ENCODE results near the gene AGPAT4.
A peak's percentile ranks its signal among the peaks of the same experiment; 100 is the strongest.

Gene AGPAT4

DNA sequence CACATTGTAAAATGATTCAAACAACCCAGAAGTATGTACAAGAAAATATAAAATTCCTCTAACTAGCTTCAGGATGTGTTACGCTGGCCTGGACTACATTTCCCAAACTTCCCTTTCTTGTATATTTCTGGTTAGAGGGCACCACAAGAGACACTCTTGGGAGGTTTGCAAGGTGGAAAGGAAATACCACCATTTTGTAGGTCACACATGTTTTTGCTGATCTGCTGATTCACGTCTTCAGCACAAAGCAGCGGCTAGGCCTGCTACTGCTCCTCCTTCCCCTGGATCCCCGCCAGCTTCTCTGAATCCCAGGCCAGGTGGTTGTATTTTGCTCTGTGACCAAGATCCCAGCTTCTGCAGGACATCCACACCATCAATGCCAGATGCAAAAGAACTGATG lies 104.2 kb downstream of the AGPAT4 start:
- DNase-seq (ENCODE audit: low read depth) = peak; percentile 69
- no peak overlapping the region for H3K4me3 ChIP-seq (ENCODE audit: low read length)
- TF ChIP-seq, protein P1, sequence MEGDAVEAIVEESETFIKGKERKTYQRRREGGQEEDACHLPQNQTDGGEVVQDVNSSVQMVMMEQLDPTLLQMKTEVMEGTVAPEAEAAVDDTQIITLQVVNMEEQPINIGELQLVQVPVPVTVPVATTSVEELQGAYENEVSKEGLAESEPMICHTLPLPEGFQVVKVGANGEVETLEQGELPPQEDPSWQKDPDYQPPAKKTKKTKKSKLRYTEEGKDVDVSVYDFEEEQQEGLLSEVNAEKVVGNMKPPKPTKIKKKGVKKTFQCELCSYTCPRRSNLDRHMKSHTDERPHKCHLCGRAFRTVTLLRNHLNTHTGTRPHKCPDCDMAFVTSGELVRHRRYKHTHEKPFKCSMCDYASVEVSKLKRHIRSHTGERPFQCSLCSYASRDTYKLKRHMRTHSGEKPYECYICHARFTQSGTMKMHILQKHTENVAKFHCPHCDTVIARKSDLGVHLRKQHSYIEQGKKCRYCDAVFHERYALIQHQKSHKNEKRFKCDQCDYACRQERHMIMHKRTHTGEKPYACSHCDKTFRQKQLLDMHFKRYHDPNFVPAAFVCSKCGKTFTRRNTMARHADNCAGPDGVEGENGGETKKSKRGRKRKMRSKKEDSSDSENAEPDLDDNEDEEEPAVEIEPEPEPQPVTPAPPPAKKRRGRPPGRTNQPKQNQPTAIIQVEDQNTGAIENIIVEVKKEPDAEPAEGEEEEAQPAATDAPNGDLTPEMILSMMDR (conservative IDR thresholded peaks at IDR 0.05; ENCODE audit: low read length) = no peak

- no peak overlapping the region for H3K4me3 ChIP-seq (ENCODE audit: low read length)
- DNase-seq (ENCODE audit: low read depth) = no peak
- TF ChIP-seq, protein P1 (conservative IDR thresholded peaks at IDR 0.05; ENCODE audit: low read length) = no peak
These were observed 104.8 kb downstream of the AGPAT4 start for GRCh38 chr6:161169035-161169434.

GRCh38 chr6:161168281-161168891 lies 105.5 kb downstream of the AGPAT4 start:
- TF ChIP-seq, protein P1 (conservative IDR thresholded peaks at IDR 0.05; ENCODE audit: low read length) = no peak
- no peak overlapping the region for H3K4me3 ChIP-seq (ENCODE audit: low read length)
- DNase-seq (ENCODE audit: low read depth) = peak; percentile 94

- no peak for DNase-seq (ENCODE audit: low read depth)
- TF ChIP-seq, protein P1 (conservative IDR thresholded peaks at IDR 0.05; ENCODE audit: low read length) = no peak
- H3K4me3 ChIP-seq (ENCODE audit: low read length) = no peak overlapping the region
These were observed 107.2 kb downstream of the AGPAT4 start for GRCh38 chr6:161166677-161167076.

DNA sequence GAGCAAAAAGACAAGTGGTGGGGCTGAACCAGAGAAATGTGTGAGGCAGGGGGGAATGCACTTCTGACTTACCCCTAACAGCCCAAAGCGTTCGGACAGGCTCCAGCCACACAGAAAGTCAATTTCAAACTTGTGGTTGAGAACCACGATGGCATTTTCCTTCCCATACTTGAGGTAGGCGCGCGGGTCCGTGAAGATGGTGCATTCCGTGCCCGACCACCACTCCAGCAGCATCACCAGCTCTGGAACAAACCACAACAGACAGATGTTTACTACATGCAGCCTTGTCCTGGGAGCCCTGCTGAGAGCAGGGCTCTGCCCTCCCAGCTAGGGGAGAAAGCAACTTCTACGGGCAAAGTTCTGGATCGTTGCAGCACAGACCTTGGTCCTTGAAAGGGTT lies 107.7 kb downstream of the AGPAT4 start:
- DNase-seq (ENCODE audit: low read depth) = no peak
- TF ChIP-seq, protein P1 (conservative IDR thresholded peaks at IDR 0.05; ENCODE audit: low read length) = no peak
- no peak overlapping the region for H3K4me3 ChIP-seq (ENCODE audit: low read length)

GRCh38 chr6:161164182-161164625 lies 109.7 kb downstream of the AGPAT4 start:
- DNase-seq (ENCODE audit: low read depth) = no peak
- TF ChIP-seq, protein P1 (conservative IDR thresholded peaks at IDR 0.05; ENCODE audit: low read length) = no peak
- H3K4me3 ChIP-seq (ENCODE audit: low read length) = no peak overlapping the region

- TF ChIP-seq, protein P1 (conservative IDR thresholded peaks at IDR 0.05; ENCODE audit: low read length) = no peak
- no peak for DNase-seq (ENCODE audit: low read depth)
- H3K4me3 ChIP-seq (ENCODE audit: low read length) = no peak overlapping the region
These were observed 110.2 kb downstream of the AGPAT4 start for GRCh38 chr6:161163466-161164181.
